ENCODE results near the gene MZT2B. TPM values are rescaled to one million over a fixed set of nuclear protein-coding genes. Genes with fewer than 3 reads are reported as not detected.
"Not testable (repeated sequence)": the region's sequence is repeated elsewhere in the genome, so short reads cannot be mapped to it uniquely, and the experiment has no call there.

Gene MZT2B
- polyA plus RNA-seq, 3 donors: 148 to 245 (median 239) TPM

GRCh38 chr2:130165293-130166016 lies 16.6 kb upstream of the MZT2B start:
- H3K27ac ChIP-seq (ENCODE audit: low read depth, low read length): no peak overlapping the region
- 94 to 97% (median 96%) methylated on average over 8 of the region's 8 CpGs for WGBS, 3 donors

- not testable (repeated sequence) for H3K27ac ChIP-seq (ENCODE audit: low read depth, low read length)
- 73 to 86% (median 80%) methylated on average over 3 of the region's 3 CpGs for WGBS, 3 donors
These were observed 15.5 kb upstream of the MZT2B start for GRCh38 chr2:130166611-130167010.

GRCh38 chr2:130169163-130169562 lies 12.9 kb upstream of the MZT2B start:
- WGBS, 3 donors: 92 to 98% (median 94%) methylated on average over 3 of the region's 3 CpGs
- H3K27ac ChIP-seq (ENCODE audit: low read depth, low read length): not testable (repeated sequence)

- H3K27ac ChIP-seq (ENCODE audit: low read depth, low read length): no peak overlapping the region
- WGBS, 3 donors: 91 to 92% (median 91%) methylated on average over 7 of the region's 7 CpGs
These were observed 12.2 kb upstream of the MZT2B start for GRCh38 chr2:130169896-130170295.

- WGBS, 3 donors: 81 to 94% (median 89%) methylated on average over 4 to 5 of the region's 5 CpGs
- H3K27ac ChIP-seq (ENCODE audit: low read depth, low read length): not testable (repeated sequence)
These were observed 7.2 kb upstream of the MZT2B start for GRCh38 chr2:130174866-130175265.

- WGBS, 3 donors: 20 to 27% (median 26%) methylated on average over 38 of the region's 38 CpGs
- peak overlapping the region; percentile 40 for H3K27ac ChIP-seq (ENCODE audit: low read depth, low read length)
These were observed 1.4 kb upstream of the MZT2B start for GRCh38 chr2:130180404-130181324.

GRCh38 chr2:130181325-130181879 lies 660 bp upstream of the MZT2B start, which contains the start of gene SMPD4:
TSS of gene SMPD4 (minus strand) at chr2:130181602. CDS start at chr2:130176592, 5,010 bp downstream.
- WGBS, 3 donors: 0 to 1% (median 0%) methylated on average over 48 to 55 of the region's 55 CpGs
- H3K27ac ChIP-seq (ENCODE audit: low read depth, low read length): peak within 1 kb of the TSS; percentile 40

GRCh38 chr2:130182826-130183511 lies 907 bp downstream of the MZT2B start:
- 23 to 30% (median 26%) methylated on average over 18 to 23 of the region's 23 CpGs for WGBS, 3 donors
- not testable (repeated sequence) for H3K27ac ChIP-seq (ENCODE audit: low read depth, low read length)

GRCh38 chr2:130183512-130184373 lies 1.7 kb downstream of the MZT2B start:
- 55 to 75% (median 75%) methylated on average over 23 to 26 of the region's 26 CpGs for WGBS, 3 donors

GRCh38 chr2:130185436-130185835 lies 3.4 kb downstream of the MZT2B start:
- 80 to 91% (median 89%) methylated on average over 4 to 10 of the region's 10 CpGs for WGBS, 3 donors
- no peak overlapping the region for H3K27ac ChIP-seq (ENCODE audit: low read depth, low read length)

More at GRCh38 chr2:130183512-130184373, 1.7 kb downstream of the MZT2B start:
- H3K27ac ChIP-seq (ENCODE audit: low read depth, low read length): no peak overlapping the region

GRCh38 chr2:130185896-130186295 lies 3.8 kb downstream of the MZT2B start:
- no peak overlapping the region for H3K27ac ChIP-seq (ENCODE audit: low read depth, low read length)
- WGBS, 3 donors: 80 to 85% (median 81%) methylated on average over 4 of the region's 4 CpGs

GRCh38 chr2:130186391-130186790 lies 4.3 kb downstream of the MZT2B start:
- no peak overlapping the region for H3K27ac ChIP-seq (ENCODE audit: low read depth, low read length)
- 85 to 88% (median 86%) methylated on average over 5 of the region's 5 CpGs for WGBS, 3 donors

GRCh38 chr2:130187268-130187667 lies 5.2 kb downstream of the MZT2B start:
- WGBS, 3 donors: 79 to 91% (median 79%) methylated on average over 6 to 8 of the region's 8 CpGs
- H3K27ac ChIP-seq (ENCODE audit: low read depth, low read length): no peak overlapping the region

GRCh38 chr2:130187859-130188792 lies 6.1 kb downstream of the MZT2B start:
- not testable (repeated sequence) for H3K27ac ChIP-seq (ENCODE audit: low read depth, low read length)
- 88 to 91% (median 90%) methylated on average over 17 of the region's 17 CpGs for WGBS, 3 donors

- 70 to 87% (median 78%) methylated on average over 3 to 4 of the region's 4 CpGs for WGBS, 3 donors
- not testable (repeated sequence) for H3K27ac ChIP-seq (ENCODE audit: low read depth, low read length)
These were observed 6.9 kb downstream of the MZT2B start for GRCh38 chr2:130188958-130189357.

GRCh38 chr2:130190237-130190636 lies 8.2 kb downstream of the MZT2B start:
- WGBS, 3 donors: 90 to 93% (median 91%) methylated on average over 15 of the region's 15 CpGs

More at GRCh38 chr2:130190237-130190636, 8.2 kb downstream of the MZT2B start:
- H3K27ac ChIP-seq (ENCODE audit: low read depth, low read length): no peak overlapping the region

All from adipose tissue (tissue), 3 donors.